Ecto neural progenitor cell (in vitro differentiated cells): ENCODE measurements around the gene CLSTN2.

Experiments
- DNase-seq: peaks from one replicate; pipeline ENCODE4 v3.0.0-alpha.2; 2018; ENCODE audit warnings: low spot score

The CLSTN2 gene

GRCh38 chr3:140052771-140053702 is 118.1 kb downstream of the CLSTN2 start:
- DNase-seq: no peak

GRCh38 chr3:140053794-140054193 is 118.8 kb downstream of the CLSTN2 start:
- DNase-seq: no peak

GRCh38 chr3:140055092-140055791 is 120.3 kb downstream of the CLSTN2 start:
- no peak for DNase-seq

DNA sequence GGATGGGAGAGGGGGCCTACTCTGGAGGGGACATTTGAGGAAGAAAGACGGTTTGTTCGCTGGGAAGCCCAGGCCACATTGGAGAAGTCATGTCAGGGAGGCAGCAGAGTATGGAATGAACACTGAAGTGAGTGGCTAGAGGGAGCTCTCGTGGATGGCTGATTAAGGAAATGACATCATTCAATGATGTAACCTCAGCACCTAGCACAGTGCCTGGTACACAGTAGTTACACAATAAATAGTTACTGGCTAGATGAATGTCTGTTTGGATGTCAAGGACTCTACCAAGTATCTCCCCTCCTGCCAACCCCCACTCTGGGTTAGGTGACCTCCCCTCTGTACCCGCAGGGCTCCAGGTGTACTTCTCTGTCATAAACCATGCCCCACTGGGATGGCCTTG is 121.1 kb downstream of the CLSTN2 start:
- no peak for DNase-seq

DNA sequence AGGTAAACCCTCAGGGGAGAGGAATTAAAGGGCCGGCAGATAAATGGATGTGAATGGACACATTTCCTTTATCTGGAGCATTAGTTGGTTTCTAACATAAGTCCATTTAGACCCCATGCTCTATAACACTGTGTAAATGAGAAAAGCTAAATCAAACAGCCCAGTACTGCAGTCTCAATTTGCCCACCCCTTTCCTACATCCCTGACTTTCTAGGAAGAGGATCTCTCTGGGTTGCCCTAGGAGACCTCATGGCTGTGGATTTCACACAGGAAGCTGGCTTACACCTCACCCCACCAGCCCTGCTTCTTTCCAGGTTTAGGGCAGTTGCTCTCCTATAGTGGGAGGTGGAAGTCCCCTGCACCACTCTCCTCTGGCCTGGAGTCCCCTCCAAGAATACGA is 126.2 kb downstream of the CLSTN2 start:
- DNase-seq: no peak

GRCh38 chr3:140062461-140062860 is 127.5 kb downstream of the CLSTN2 start:
- no peak for DNase-seq

- DNase-seq: no peak
Measured at GRCh38 chr3:140067487-140067886, 132.5 kb downstream of the CLSTN2 start.

DNA sequence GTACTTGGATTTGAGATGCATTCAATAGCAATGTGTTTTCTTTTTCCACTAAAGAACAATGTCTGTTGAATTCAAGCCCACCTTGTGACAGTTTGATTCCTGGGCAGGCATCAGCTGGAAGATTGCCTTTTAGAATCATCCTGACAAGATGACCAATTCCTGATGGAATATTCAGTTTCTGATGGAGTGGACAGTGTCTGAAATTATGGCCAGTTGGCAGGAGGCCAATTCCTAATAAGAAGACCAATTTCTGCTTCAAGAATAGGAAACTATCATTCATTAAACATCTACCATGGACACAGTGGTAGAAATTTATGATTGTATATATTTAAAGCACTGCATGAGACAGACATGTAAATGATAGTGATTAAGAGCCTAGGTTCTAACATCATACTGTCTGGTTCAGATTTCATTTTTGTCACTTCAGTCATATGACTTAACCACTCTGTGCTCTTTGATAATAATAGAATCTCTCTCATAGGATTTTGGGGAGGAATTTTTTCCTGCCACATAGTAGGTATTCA is 133.6 kb downstream of the CLSTN2 start:
- DNase-seq: no peak

- DNase-seq: no peak
Measured at GRCh38 chr3:140073278-140074045, 138.5 kb downstream of the CLSTN2 start.

GRCh38 chr3:140076552-140076951 is 141.6 kb downstream of the CLSTN2 start:
- no peak for DNase-seq

DNA sequence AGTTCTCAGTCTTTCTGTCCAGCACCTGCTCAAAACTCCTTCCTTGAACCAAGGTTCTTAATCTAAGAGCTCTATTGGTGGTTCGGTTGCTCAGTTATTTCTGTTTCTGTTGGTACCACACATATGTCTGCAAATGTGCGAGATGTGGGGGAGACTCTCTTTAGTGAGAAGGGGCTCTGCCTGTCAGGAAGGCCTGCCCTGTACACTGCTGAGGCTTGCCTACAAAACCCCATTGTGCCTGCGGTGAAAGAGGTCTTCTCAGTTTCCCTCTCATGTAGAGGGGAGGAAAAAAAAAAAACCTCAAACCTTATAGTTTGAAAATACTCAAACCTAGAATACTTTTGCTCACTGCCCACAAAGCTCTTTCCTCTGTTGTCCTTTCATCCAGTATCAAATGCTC is 142.4 kb downstream of the CLSTN2 start:
- DNase-seq: no peak

- DNase-seq: no peak
Measured at GRCh38 chr3:140078343-140078742, 143.4 kb downstream of the CLSTN2 start.

- DNase-seq: no peak
Measured at GRCh38 chr3:140078940-140079339, 144.0 kb downstream of the CLSTN2 start.

- DNase-seq: no peak
Measured at GRCh38 chr3:140081887-140082286, 146.9 kb downstream of the CLSTN2 start.

- no peak for DNase-seq
Measured at GRCh38 chr3:140085001-140085400, 150.0 kb downstream of the CLSTN2 start.

GRCh38 chr3:140086642-140087041 is 151.7 kb downstream of the CLSTN2 start:
- DNase-seq: no peak

DNA sequence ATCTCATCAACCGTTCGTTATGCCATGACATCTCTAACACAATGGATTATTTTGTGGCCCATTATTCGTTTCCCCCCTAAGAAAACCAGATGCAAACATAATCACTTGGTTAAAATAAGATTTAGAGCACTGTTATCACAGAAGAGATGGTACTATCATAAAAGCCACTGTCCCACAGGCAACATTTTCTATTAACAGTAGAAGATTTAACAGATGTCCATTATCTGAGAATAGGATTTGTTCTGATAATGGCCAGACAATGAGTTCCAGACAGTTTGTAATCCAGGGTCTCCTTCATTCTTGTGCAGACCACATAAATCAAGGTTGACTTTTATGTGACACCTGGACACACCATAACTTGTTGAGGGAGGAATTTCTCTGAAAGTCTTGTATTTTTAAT is 153.1 kb downstream of the CLSTN2 start:
- DNase-seq: no peak

GRCh38 chr3:140088513-140088912 is 153.5 kb downstream of the CLSTN2 start:
- no peak for DNase-seq

- DNase-seq: no peak
Measured at GRCh38 chr3:140089403-140090072, 154.6 kb downstream of the CLSTN2 start.

GRCh38 chr3:140091143-140091542 is 156.2 kb downstream of the CLSTN2 start:
- DNase-seq: no peak

DNA sequence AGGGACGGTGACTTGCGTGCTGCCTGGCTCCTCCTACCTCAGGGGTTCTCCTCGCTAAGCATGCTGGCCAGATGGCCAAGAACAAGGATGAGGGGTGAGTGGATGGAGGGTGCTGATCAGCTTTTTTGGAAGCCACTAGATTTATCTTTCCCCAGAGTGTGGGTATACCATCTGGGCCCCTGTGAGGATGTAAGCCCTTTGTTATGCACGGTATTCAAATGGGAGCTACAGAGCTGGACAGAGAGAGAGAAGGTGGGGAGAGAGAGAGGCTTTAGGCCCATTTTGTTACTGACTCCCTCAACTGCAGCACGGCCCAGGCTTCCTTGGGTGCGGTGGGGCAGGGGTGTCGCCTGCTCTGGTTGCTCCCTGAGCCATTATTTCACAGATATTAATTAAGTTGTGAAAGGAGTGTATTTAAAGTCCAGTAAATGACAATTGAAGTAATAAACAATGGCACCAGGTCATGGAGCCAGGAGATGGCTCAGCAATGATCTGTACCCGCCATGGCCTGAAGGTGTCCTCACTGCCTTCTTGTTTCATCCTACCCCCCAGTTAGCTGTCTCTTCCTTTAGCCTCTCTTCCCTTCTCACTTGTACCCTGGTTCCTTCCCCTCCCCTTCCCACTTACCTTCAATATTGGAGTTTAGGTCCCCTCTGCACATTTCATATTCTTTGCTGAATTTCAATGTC is 158.0 kb downstream of the CLSTN2 start:
- no peak for DNase-seq
